AG09319 (cell line): Measurements from ENCODE around the gene CDKN1A.

ENCODE experiments used
- DNase-seq: peaks from one replicate; pipeline ENCODE4 v3.0.0-alpha.2; 2010; ENCODE audit warnings: low read depth; ENCODE audit errors: extremely low read depth
- TF ChIP-seq, protein P1 (sequence below): IDR thresholded peaks from 2 replicates; pipeline ENCODE4 v1.5.1; 2011; ENCODE audit warnings: low read depth, mild to moderate bottlenecking, inconsistent platforms, low read length, moderate library complexity

The CDKN1A gene

DNA sequence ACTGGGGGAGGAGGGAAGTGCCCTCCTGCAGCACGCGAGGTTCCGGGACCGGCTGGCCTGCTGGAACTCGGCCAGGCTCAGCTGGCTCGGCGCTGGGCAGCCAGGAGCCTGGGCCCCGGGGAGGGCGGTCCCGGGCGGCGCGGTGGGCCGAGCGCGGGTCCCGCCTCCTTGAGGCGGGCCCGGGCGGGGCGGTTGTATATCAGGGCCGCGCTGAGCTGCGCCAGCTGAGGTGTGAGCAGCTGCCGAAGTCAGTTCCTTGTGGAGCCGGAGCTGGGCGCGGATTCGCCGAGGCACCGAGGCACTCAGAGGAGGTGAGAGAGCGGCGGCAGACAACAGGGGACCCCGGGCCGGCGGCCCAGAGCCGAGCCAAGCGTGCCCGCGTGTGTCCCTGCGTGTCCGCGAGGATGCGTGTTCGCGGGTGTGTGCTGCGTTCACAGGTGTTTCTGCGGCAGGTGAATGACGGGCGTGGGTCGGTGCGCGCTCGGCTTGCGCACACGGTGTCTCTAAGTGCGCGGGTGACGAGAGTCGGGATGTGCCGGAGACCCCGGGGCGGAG, at the start of gene CDKN1A:
CDKN1A (plus strand) TSS at position 227 of the 555 bp plus-strand sequence. CDS start 5,388 bp downstream, outside the sequence.
- peak; percentile 95 for DNase-seq
- TF ChIP-seq, protein P1, sequence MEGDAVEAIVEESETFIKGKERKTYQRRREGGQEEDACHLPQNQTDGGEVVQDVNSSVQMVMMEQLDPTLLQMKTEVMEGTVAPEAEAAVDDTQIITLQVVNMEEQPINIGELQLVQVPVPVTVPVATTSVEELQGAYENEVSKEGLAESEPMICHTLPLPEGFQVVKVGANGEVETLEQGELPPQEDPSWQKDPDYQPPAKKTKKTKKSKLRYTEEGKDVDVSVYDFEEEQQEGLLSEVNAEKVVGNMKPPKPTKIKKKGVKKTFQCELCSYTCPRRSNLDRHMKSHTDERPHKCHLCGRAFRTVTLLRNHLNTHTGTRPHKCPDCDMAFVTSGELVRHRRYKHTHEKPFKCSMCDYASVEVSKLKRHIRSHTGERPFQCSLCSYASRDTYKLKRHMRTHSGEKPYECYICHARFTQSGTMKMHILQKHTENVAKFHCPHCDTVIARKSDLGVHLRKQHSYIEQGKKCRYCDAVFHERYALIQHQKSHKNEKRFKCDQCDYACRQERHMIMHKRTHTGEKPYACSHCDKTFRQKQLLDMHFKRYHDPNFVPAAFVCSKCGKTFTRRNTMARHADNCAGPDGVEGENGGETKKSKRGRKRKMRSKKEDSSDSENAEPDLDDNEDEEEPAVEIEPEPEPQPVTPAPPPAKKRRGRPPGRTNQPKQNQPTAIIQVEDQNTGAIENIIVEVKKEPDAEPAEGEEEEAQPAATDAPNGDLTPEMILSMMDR: no peak

DNA sequence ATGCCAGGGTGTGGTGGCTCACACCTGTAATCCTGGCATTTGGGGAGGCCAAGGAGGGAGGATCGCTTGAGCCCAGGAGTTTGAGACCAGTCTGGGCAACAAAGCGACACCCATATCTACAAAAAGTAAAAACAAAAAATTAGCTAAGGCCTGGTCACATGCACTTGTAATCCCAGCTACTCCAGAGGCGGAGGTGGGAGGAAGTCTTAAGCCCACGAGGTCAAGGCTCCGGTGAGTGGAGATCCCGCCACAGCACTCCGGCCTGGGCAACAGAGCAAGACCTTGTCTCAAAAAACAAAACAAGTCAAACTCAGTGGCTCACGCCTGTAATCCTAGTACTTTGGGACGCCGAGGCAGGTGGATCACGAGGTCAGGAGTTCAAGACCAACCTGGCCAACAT, 48.7 kb upstream of the CDKN1A start:
- no peak for DNase-seq
- TF ChIP-seq, protein P1: no peak

DNA sequence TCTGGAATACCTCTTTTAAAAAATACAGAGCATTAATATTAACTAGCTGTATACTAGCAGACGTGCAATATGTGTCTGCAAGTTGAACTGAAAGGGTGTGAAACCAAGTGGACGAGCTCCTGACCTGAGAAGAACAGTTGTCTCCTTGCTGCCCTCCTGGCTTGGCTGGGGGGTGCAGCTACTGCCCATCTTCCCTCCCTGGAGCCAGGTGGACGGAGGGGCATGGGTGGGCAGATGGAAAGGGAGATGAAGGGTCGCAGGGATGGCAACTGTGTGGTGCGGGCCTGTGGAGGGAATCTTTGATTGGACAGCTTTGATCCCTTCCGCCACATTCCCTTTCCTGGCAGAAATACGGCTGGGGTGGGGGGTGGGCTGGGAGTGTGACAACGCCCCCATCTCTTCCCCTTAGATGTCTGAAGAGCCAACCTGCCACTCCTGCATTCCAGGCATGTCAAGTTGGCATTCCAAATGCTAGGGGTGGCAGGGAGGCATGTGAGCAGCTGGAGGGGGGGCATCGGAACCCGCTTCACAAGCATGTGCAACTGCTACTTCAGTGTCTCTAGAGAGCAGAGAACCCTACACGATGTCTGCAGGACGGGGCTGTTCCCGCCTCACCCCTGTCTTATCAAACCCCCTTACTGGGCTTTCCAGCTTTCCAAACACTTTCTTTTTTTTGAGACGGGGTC, 47.0 kb upstream of the CDKN1A start:
- TF ChIP-seq, protein P1: no peak
- DNase-seq: no peak

DNA sequence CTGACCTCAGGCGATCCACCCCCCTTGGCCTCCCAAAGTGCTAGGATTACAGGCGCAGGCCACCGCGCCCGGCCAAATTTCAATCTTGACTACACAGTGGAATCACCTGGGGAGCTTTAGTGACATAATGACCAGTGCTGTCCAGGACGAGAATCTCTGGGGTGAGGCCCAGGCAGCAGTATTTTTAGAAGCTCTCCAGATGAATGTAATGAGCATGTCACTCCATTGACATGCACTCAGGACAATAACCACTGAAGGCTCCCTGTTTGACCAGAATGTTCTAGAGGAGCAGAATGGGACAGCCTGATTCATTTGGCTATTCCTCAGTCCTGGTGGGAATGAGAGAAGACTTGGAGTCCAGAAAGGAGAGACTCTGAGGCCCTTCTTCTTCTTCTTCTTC, 45.1 kb upstream of the CDKN1A start:
- no peak for DNase-seq
- TF ChIP-seq, protein P1: no peak

DNA sequence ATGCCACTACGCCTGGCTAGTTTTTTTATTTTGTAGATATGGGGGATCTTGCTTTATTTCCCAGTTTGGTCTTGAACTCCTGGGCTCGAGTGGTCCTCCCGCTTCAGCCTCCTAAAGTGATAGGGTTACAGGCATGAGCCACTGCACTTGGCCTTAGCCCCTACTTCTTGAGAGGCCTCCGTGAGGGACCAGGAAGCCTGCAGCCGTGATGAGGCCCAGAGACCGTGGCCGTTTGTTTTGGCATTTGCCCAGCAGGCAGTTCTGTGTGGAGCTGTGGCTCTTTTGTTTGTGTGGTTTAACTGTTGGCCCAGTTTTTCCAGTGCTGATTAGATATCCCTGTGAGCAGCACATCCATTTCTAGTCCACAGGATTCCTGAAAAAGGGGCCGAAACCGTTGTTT, 44.6 kb upstream of the CDKN1A start:
- TF ChIP-seq, protein P1: no peak
- DNase-seq: peak; percentile 42

DNA sequence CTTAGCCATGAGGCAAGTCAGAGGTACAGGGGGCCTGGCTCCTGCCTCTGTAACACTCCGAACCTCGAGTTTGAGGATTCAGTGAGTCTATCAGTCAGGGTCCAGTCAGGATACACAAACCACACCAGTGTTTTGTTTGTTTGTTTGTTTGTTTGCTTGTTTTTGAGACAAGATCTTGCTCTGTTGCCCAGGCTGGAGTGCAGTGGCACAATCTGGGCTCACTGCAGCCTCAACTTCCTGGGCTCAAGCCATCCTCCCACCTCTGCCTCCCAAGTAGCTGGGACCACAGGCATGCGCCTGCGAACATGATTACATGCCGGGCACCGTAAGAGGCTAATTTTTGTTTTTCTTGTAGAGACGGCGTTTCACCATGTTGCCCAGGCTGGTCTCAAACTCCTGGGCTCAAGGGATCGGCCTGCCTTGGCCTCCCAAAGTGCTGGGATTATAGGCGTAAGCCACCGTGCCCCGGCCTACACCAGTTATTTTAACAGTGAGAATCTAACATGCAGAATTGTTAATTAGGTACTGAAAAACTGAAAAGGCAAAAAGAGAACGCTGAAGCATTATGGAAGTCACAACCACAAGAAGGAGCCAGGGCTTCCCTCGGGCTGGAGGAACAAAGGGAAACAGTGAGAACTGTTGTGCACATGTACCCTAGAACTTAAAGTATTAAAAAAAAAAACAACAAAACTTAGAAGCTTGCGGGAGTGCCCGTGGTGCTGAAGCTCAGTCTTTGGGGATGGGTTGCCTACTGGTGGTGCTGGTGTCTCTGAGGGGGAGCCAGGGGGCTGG, 44.0 kb upstream of the CDKN1A start:
- TF ChIP-seq, protein P1: no peak
- no peak for DNase-seq

DNA sequence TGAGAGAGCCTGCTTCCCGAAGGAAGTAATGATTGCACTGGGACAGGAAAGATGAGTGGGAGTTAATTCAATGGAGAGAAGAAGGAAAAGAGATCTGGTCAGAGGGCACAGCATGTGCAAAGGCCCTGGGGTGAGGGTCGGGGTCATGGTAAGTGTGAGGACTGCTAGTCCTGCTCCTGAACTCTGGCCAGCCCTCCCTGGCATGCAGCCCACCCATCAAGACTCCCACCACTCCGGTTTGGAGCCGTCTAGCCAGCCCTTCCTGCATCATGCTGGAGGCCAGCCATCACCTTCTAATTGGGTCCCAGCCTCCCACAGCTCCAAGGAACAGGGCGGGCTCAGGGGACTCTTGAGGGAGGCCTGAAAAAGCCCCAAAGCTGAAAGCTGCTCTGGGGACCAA, 42.2 kb upstream of the CDKN1A start:
- TF ChIP-seq, protein P1: no peak
- no peak for DNase-seq
